Measurements from ENCODE around the gene H2BW1.
"Not testable (repeated sequence)": the region's sequence is repeated elsewhere in the genome, so short reads cannot be mapped to it uniquely, and the experiment has no call there.

DNA sequence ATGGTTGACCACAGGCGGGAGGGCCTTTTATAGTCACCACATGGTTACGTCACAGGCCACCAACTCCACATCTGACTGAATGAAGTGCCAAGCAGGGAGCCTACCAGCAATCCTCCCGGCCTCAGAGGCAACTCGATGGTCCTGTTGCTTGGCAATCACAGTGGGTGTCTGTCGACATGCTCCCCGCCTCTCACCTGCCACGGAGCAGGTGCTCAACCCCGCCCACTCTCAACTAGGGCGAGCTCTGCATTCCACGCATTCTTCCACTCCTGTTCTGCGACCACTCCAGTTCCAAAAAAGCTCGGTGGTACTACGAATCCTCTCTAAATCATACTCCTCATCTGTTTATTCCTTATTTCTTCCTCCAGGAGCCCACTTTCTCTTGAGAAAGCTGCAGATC lies 30.0 kb downstream of the H2BW1 start:
- not testable (repeated sequence) for TF ChIP-seq CTCF (IDR thresholded peaks at IDR 0.05); POLR2A (IDR thresholded peaks at IDR 0.05); POLR2AphosphoS5 (IDR thresholded peaks at IDR 0.05; ENCODE audit: insufficient read depth in 1 of 2, low read depth in 1 of 2)
